GM19468 (cell line): ENCODE results near the gene MFSD12.

Experiments used
- ATAC-seq: cut with Tn5 transposase; IDR thresholded peaks from one replicate; pipeline ENCODE4 v1.9.1; 2021; ENCODE audit warnings: mild to moderate bottlenecking, moderate library complexity, moderate number of reproducible peaks; ENCODE audit not compliant: unreplicated experiment; ENCODE audit errors: extremely low read depth

MFSD12 gene

GRCh38 chr19:3563709-3564524 is 6.5 kb upstream of the MFSD12 start:
- no peak for ATAC-seq

GRCh38 chr19:3556978-3557460 is 367 bp downstream of the MFSD12 start:
- no peak for ATAC-seq

GRCh38 chr19:3556423-3556977 is 886 bp downstream of the MFSD12 start:
- no peak for ATAC-seq

GRCh38 chr19:3555653-3556422 is 1.5 kb downstream of the MFSD12 start:
- no peak for ATAC-seq

- no peak for ATAC-seq
Measured at GRCh38 chr19:3554254-3555083, 2.9 kb downstream of the MFSD12 start.

- ATAC-seq, result no peak
Measured at GRCh38 chr19:3551792-3552095, 5.6 kb downstream of the MFSD12 start.

- no peak for ATAC-seq
Measured at GRCh38 chr19:3550947-3551791, 6.2 kb downstream of the MFSD12 start.

- no peak for ATAC-seq
Measured at GRCh38 chr19:3549816-3550215, 7.6 kb downstream of the MFSD12 start.

- ATAC-seq, result no peak
Measured at GRCh38 chr19:3548606-3549005, 8.8 kb downstream of the MFSD12 start.

- ATAC-seq, result no peak
Measured at GRCh38 chr19:3547767-3548282, 9.6 kb downstream of the MFSD12 start.

- ATAC-seq, result no peak
Measured at GRCh38 chr19:3547301-3547731, 10.1 kb downstream of the MFSD12 start.

- no peak for ATAC-seq
Measured at GRCh38 chr19:3546119-3546518, 11.3 kb downstream of the MFSD12 start.

- no peak for ATAC-seq
Measured at GRCh38 chr19:3545669-3546034, 11.7 kb downstream of the MFSD12 start.

- ATAC-seq, result no peak
Measured at GRCh38 chr19:3544742-3545668, 12.4 kb downstream of the MFSD12 start.

- ATAC-seq, result no peak
Measured at GRCh38 chr19:3544058-3544376, 13.4 kb downstream of the MFSD12 start.

GRCh38 chr19:3543150-3544057 is 14.0 kb downstream of the MFSD12 start:
- ATAC-seq, result no peak

- no peak for ATAC-seq
Measured at GRCh38 chr19:3539756-3540118, 17.6 kb downstream of the MFSD12 start.
